GM06990 (cell line): ENCODE measurements around the gene WDFY4.

Source experiments
- DNase-seq: peaks from one replicate; pipeline ENCODE4 v3.0.0-alpha.2; 2011; ENCODE audit not compliant: insufficient read length; ENCODE audit errors: extremely low read depth
- H3K27me3 ChIP-seq: replicated peaks from 2 replicates; pipeline ENCODE4 v1.6.0; 2011; ENCODE audit warnings: low read length; ENCODE audit not compliant: control insufficient read depth, insufficient read depth
- H3K36me3 ChIP-seq: 2 replicates; pipeline ENCODE4 v1.5.1; 2011; ENCODE audit warnings: low read length; ENCODE audit not compliant: control insufficient read depth, insufficient read depth
- H3K4me3 ChIP-seq: replicated peaks from 2 replicates; pipeline ENCODE4 v1.5.1; 2011; ENCODE audit warnings: low read depth, mild to moderate bottlenecking, control low read depth, low read length
- CTCF ChIP-seq: IDR thresholded peaks from 2 replicates; pipeline ENCODE4 v1.5.1; 2011; ENCODE audit warnings: low read length, control low read depth, mild to moderate bottlenecking, inconsistent platforms; ENCODE audit not compliant: insufficient read depth, poor library complexity, severe bottlenecking

WDFY4 gene

GRCh38 chr10:48890888-48891850, 206.5 kb downstream of the WDFY4 start:
- no peak for TF ChIP-seq CTCF

GRCh38 chr10:48894911-48895802, 210.5 kb downstream of the WDFY4 start:
- Histone ChIP-seq H3K36me3 (peaks cover 62% of the 10 kb centered on the region), H3K27me3 (no peaks in the 10 kb centered on the region), H3K4me3 (no peak overlapping the region)
- TF ChIP-seq CTCF, result no peak
- DNase-seq, result no peak

More at GRCh38 chr10:48890888-48891850, 206.5 kb downstream of the WDFY4 start:
- Histone ChIP-seq H3K36me3 (peaks cover 32% of the 10 kb centered on the region), H3K4me3 (no peak overlapping the region), H3K27me3 (no peaks in the 10 kb centered on the region)
- no peak for DNase-seq

- Histone ChIP-seq H3K27me3 (no peaks in the 10 kb centered on the region), H3K4me3 (no peak overlapping the region), H3K36me3 (peaks cover 59% of the 10 kb centered on the region)
- no peak for TF ChIP-seq CTCF
- DNase-seq, result no peak
These were observed 211.1 kb downstream of the WDFY4 start for GRCh38 chr10:48895803-48896195.

- H3K36me3 ChIP-seq, result peaks cover 62% of the 10 kb centered on the region
These were observed 212.2 kb downstream of the WDFY4 start for GRCh38 chr10:48896756-48897440.

More at GRCh38 chr10:48896756-48897440, 212.2 kb downstream of the WDFY4 start:
- TF ChIP-seq CTCF, result no peak
- H3K4me3 ChIP-seq, result no peak overlapping the region
- H3K27me3 ChIP-seq, result no peaks in the 10 kb centered on the region
- DNase-seq, result no peak
